Neuronal stem cell (in vitro differentiated cells): ENCODE results near the gene CCS.

Source experiments
- DNase-seq: peaks from one replicate; pipeline ENCODE4 v3.0.0-alpha.2; 2013; ENCODE audit warnings: low spot score
- H2AFZ ChIP-seq: one replicate; pipeline ENCODE4 v1.6.1; 2013; ENCODE audit warnings: mild to moderate bottlenecking, low read length, inconsistent platforms
- H2AK5ac ChIP-seq: 2 replicates; pipeline ENCODE4 v1.6.1; 2013; ENCODE audit warnings: low read depth, mild to moderate bottlenecking, inconsistent platforms, low read length, moderate library complexity, mixed read lengths
- H2BK120ac ChIP-seq: 2 replicates; pipeline ENCODE4 v1.6.1; 2013; ENCODE audit warnings: low read depth, mild to moderate bottlenecking, inconsistent platforms, low read length, moderate library complexity, mixed read lengths
- H2BK12ac ChIP-seq: one replicate; pipeline ENCODE4 v1.6.1; 2013; ENCODE audit warnings: low read length, inconsistent platforms
- H2BK15ac ChIP-seq: 2 replicates; pipeline ENCODE4 v1.6.1; 2013; ENCODE audit warnings: mild to moderate bottlenecking, low read length, inconsistent platforms, mixed read lengths
- H2BK5ac ChIP-seq: one replicate; pipeline ENCODE4 v1.6.1; 2013; ENCODE audit warnings: inconsistent platforms, mild to moderate bottlenecking, low read length, moderate library complexity
- H3K14ac ChIP-seq: one replicate; pipeline ENCODE4 v1.6.1; 2013; ENCODE audit warnings: low read length, inconsistent platforms
- H3K18ac ChIP-seq: 2 replicates; pipeline ENCODE4 v1.6.1; 2013; ENCODE audit warnings: low read length, inconsistent platforms
- H3K23ac ChIP-seq: 2 replicates; pipeline ENCODE4 v1.6.1; 2013; ENCODE audit warnings: low read depth, mild to moderate bottlenecking, mixed read lengths, low read length, inconsistent platforms; ENCODE audit not compliant: poor library complexity
- H3K27ac ChIP-seq: replicated peaks from 3 replicates; pipeline ENCODE4 v1.5.1; 2013; ENCODE audit warnings: low read length, inconsistent platforms
- H3K27me3 ChIP-seq, 3 experiments: 2 replicates each; pipeline ENCODE4 v1.6.1; 2013; ENCODE audit warnings: low read length in 3 of 3, mild to moderate bottlenecking in 2 of 3, inconsistent platforms in 1 of 3, low read depth in 1 of 3, mixed read lengths in 1 of 3, moderate library complexity in 1 of 3; ENCODE audit not compliant: control insufficient read depth in 3 of 3, insufficient read depth in 3 of 3
- H3K36me3 ChIP-seq, 2 donors: replicated peaks in 1 of 2; 2 replicates each; pipeline ENCODE4 v1.6.1; 2013; ENCODE audit warnings: low read length in 2 of 2; ENCODE audit not compliant: control insufficient read depth in 2 of 2, insufficient read depth in 2 of 2
- H3K4ac ChIP-seq: 2 replicates; pipeline ENCODE4 v1.6.1; 2013; ENCODE audit warnings: inconsistent platforms, mild to moderate bottlenecking, low read length, moderate library complexity
- H3K4me1 ChIP-seq, 2 donors: 1 replicate in 1 of 2; 2 replicates in 1 of 2; pipeline ENCODE4 v1.6.1; 2013; ENCODE audit warnings: low read length in 2 of 2, low read depth in 1 of 2; ENCODE audit not compliant: control insufficient read depth in 2 of 2, insufficient read depth in 1 of 2
- H3K4me2 ChIP-seq: one replicate; pipeline ENCODE4 v1.6.1; 2013; ENCODE audit warnings: mild to moderate bottlenecking, low read length, inconsistent platforms; ENCODE audit not compliant: insufficient read depth, poor library complexity, severe bottlenecking
- H3K4me3 ChIP-seq, 2 donors: 2 replicates each; pipeline ENCODE4 v1.5.1; 2013; ENCODE audit warnings: low read length in 2 of 2, mild to moderate bottlenecking in 2 of 2, inconsistent platforms in 1 of 2, moderate library complexity in 1 of 2
- H3K79me1 ChIP-seq: one replicate; pipeline ENCODE4 v1.6.1; 2013; ENCODE audit warnings: low read depth, mild to moderate bottlenecking, inconsistent platforms, low read length, moderate library complexity
- H3K9ac ChIP-seq: one replicate; pipeline ENCODE4 v1.6.1; 2013; ENCODE audit warnings: mild to moderate bottlenecking, low read depth, low read length, inconsistent platforms; ENCODE audit not compliant: poor library complexity
- H3K9me3 ChIP-seq, 2 donors: replicated peaks in 1 of 2; 2 replicates each; pipeline versions ENCODE3 to v1.6.1; 2013; ENCODE audit warnings: low read length in 2 of 2, mild to moderate bottlenecking in 2 of 2, inconsistent platforms in 1 of 2, low read depth in 1 of 2, mixed read lengths in 1 of 2, moderate library complexity in 1 of 2; ENCODE audit not compliant: control insufficient read depth in 2 of 2, insufficient read depth in 1 of 2
- H4K8ac ChIP-seq: one replicate; pipeline ENCODE4 v1.6.1; 2013; ENCODE audit warnings: low read depth, mild to moderate bottlenecking, inconsistent platforms, low read length, moderate library complexity
- H4K91ac ChIP-seq: one replicate; pipeline ENCODE4 v1.6.1; 2013; ENCODE audit warnings: low read length, low read depth, mild to moderate bottlenecking, inconsistent platforms; ENCODE audit not compliant: poor library complexity
- WGBS, 2 donors: extraction: QIAGEN DNeasy Blood & Tissue Kit; methylation state at CpG; one replicate each; pipeline ENCODE4 v1.1.7; 2013; ENCODE audit warnings: missing lambda C conversion rate in 2 of 2, mixed read lengths in 1 of 2; ENCODE audit not compliant: insufficient read length in 2 of 2, insufficient replicate concordance in 1 of 2; ENCODE audit errors: extremely low coverage in 2 of 2; 5-methylcytosine and 5-hydroxymethylcytosine counted together

Gene CCS

GRCh38 chr11:66595245-66595904 is 2.4 kb downstream of the CCS start:
- no peak for DNase-seq
- Histone ChIP-seq H3K36me3 (peaks cover 10 to 30% of the 10 kb centered on the region in 2 donors), H4K91ac (no peak overlapping the region), H3K9me3 (peaks cover 18 to 20% of the 10 kb centered on the region in 2 donors), H2BK120ac (no peak overlapping the region), H3K27me3 (no peaks in the 10 kb centered on the region), H2BK12ac (no peak overlapping the region), H3K14ac (no peak overlapping the region), H2AK5ac (no peak overlapping the region), H4K8ac (no peak overlapping the region), H2BK5ac (no peak overlapping the region), H3K27ac (no peak overlapping the region), H3K18ac (no peak overlapping the region), H3K4me3 (no peak overlapping the region), H3K4ac (no peak overlapping the region), H3K79me1 (peaks cover 6% of the 10 kb centered on the region), H3K4me1 (peaks cover 11 to 16% of the 10 kb centered on the region in 2 donors), H2BK15ac (no peak overlapping the region), H2AFZ (no peak overlapping the region), H3K4me2 (no peak overlapping the region), H3K23ac (no peak overlapping the region), H3K9ac (no peak overlapping the region)
- WGBS, 2 donors: no CpG with 5 or more reads among the region's 5 CpGs

DNA sequence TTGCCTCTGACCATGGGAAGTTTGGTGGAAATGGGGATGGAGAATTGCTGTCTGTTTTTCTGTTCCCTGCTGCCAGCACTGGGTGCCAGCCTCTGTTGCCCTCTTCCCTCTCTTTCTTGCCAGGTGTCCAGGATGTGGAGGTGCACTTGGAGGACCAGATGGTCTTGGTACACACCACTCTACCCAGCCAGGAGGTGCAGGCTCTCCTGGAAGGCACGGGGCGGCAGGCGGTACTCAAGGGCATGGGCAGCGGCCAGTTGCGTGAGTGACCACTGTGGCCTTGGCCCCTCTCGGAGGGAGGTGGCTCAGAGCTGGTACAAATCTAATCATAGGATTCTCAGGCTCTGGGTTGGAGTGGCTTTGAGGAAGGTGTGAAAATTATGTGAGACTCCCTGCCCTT is 6.0 kb downstream of the CCS start:
- Histone ChIP-seq H3K9me3 (peaks cover 0 to 3% of the 10 kb centered on the region in 2 donors), H3K36me3 (peaks cover 19 to 57% of the 10 kb centered on the region in 2 donors), H3K14ac (no peak overlapping the region), H2BK15ac (no peak overlapping the region), H3K9ac (no peak overlapping the region), H3K27me3 (no peaks in the 10 kb centered on the region), H2AFZ (no peak overlapping the region), H3K4me2 (no peak overlapping the region), H3K4ac (no peak overlapping the region), H4K8ac (no peak overlapping the region), H2BK120ac (no peak overlapping the region), H3K4me3 (no peak overlapping the region), H2BK12ac (no peak overlapping the region), H3K27ac (no peak overlapping the region), H3K23ac (no peak overlapping the region), H3K79me1 (peaks cover 2% of the 10 kb centered on the region), H2AK5ac (no peak overlapping the region), H3K4me1 (peaks cover 0 to 11% of the 10 kb centered on the region in 2 donors), H4K91ac (no peak overlapping the region), H3K18ac (no peak overlapping the region), H2BK5ac (no peak overlapping the region)
- DNase-seq: no peak
- WGBS, 2 donors: no CpG with 5 or more reads among the region's 6 CpGs

DNA sequence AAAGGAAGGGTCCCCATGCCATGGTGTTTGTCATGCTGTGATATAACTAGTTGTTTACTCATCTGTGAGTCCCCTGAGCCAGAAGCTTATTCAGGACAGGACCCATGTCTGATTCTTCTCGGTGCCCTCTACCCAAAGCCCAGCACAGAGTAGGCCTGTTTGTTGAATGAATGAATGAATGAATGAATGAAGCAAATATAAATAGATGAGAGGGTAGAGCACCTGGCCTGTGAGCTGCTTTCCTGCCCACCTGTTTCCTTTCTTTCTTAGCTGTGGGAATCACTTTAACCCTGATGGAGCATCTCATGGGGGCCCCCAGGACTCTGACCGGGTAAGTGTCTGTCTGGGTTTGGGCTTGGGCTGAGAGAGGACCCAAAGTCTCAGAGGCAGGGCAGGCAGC is 7.2 kb downstream of the CCS start:
- H3K23ac ChIP-seq: no peak overlapping the region
- H3K4me2 ChIP-seq: no peak overlapping the region
- H2BK120ac ChIP-seq: no peak overlapping the region
- no peak overlapping the region for H2BK12ac ChIP-seq
- peaks cover 28 to 69% of the 10 kb centered on the region in 2 donors for H3K36me3 ChIP-seq
- H2BK15ac ChIP-seq: no peak overlapping the region
- no peak overlapping the region for H3K4ac ChIP-seq
- H3K4me1 ChIP-seq: peaks cover 0 to 7% of the 10 kb centered on the region in 2 donors
- H4K8ac ChIP-seq: no peak overlapping the region
- no peak overlapping the region for H3K27ac ChIP-seq
- no CpG with 5 or more reads among the region's 2 CpGs for WGBS, 2 donors
- peaks cover 2% of the 10 kb centered on the region for H3K79me1 ChIP-seq
- H4K91ac ChIP-seq: no peak overlapping the region
- H2AK5ac ChIP-seq: no peak overlapping the region
- no peak overlapping the region for H2AFZ ChIP-seq
- peaks cover 0 to 3% of the 10 kb centered on the region in 2 donors for H3K9me3 ChIP-seq
- no peak overlapping the region for H2BK5ac ChIP-seq
- no peak overlapping the region for H3K4me3 ChIP-seq
- H3K18ac ChIP-seq: no peak overlapping the region
- no peaks in the 10 kb centered on the region for H3K27me3 ChIP-seq
- H3K14ac ChIP-seq: no peak overlapping the region
- H3K9ac ChIP-seq: no peak overlapping the region
- no peak for DNase-seq

DNA sequence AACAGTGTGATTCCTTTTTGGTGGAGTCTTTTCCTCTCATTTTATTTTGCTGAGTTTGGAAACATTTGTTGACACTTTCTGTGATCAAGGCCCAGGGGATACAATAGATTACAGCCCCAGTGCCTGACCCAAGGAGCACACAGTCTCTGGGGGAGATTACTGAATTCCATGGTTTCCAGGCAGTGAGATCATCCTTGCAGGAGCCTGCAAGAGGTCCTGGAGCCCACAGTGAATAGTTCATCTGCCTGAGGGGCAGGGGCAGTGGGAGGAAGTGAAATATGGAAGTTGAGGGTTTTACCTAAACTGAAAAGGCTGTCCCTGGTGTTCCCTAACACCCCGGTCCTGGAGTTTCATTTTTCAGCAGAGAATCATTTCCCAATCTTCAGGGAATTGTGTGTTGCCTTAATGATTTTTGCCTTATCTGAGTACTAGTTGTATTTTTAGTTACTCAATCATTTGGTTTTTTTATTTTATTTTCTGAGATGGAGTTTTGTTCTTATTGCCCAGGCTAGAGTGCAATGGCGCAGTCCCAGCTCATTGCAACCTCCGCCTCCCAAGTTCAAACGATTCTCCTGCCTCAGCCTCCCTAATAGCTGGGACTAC is 7.7 kb downstream of the CCS start:
- no peak overlapping the region for H3K27ac ChIP-seq
- H3K36me3 ChIP-seq: peaks cover 33 to 71% of the 10 kb centered on the region in 2 donors
- no peak overlapping the region for H2BK12ac ChIP-seq
- no peak overlapping the region for H2BK120ac ChIP-seq
- H3K9ac ChIP-seq: no peak overlapping the region
- peaks cover 0 to 2% of the 10 kb centered on the region in 2 donors for H3K4me1 ChIP-seq
- H3K4me2 ChIP-seq: no peak overlapping the region
- H3K79me1 ChIP-seq: peaks cover 2% of the 10 kb centered on the region
- H3K23ac ChIP-seq: no peak overlapping the region
- H2BK5ac ChIP-seq: no peak overlapping the region
- H2AFZ ChIP-seq: no peak overlapping the region
- no peak overlapping the region for H3K4me3 ChIP-seq
- no peak overlapping the region for H4K8ac ChIP-seq
- WGBS, 2 donors: no CpG with 5 or more reads among the region's 4 CpGs
- H3K14ac ChIP-seq: no peak overlapping the region
- no peaks in the 10 kb centered on the region for H3K27me3 ChIP-seq
- no peak overlapping the region for H2BK15ac ChIP-seq
- no peak for DNase-seq
- no peak overlapping the region for H3K18ac ChIP-seq
- no peak overlapping the region for H2AK5ac ChIP-seq
- no peak overlapping the region for H3K4ac ChIP-seq
- peaks cover 0 to 3% of the 10 kb centered on the region in 2 donors for H3K9me3 ChIP-seq
- no peak overlapping the region for H4K91ac ChIP-seq
